NCI-H345 treated with DMSO at 0.1 percent for 48 hours (cell line): ENCODE data around the gene PRUNE2.

Source experiments
- DNase-seq: peaks from one replicate; lab custom pipeline; 2025; ENCODE audit not compliant: unreplicated experiment; lab: John Stamatoyannopoulos, UW

The PRUNE2 gene

GRCh38 chr9:76580188-76580587, 325.7 kb downstream of the PRUNE2 start:
- no peak for DNase-seq

- no peak for DNase-seq
Measured at GRCh38 chr9:76576344-76576743, 329.6 kb downstream of the PRUNE2 start.

- DNase-seq = no peak
Measured at GRCh38 chr9:76575761-76576160, 330.2 kb downstream of the PRUNE2 start.

- DNase-seq = no peak
Measured at GRCh38 chr9:76573905-76574760, 331.8 kb downstream of the PRUNE2 start.

GRCh38 chr9:76573408-76573807, 332.5 kb downstream of the PRUNE2 start:
- no peak for DNase-seq

GRCh38 chr9:76572151-76572550, 333.8 kb downstream of the PRUNE2 start:
- DNase-seq = no peak

- no peak for DNase-seq
Measured at GRCh38 chr9:76571743-76572146, 334.2 kb downstream of the PRUNE2 start.

- DNase-seq = no peak
Measured at GRCh38 chr9:76571288-76571687, 334.6 kb downstream of the PRUNE2 start.

GRCh38 chr9:76570826-76571225, 335.1 kb downstream of the PRUNE2 start:
- no peak for DNase-seq

GRCh38 chr9:76567086-76567485, 338.8 kb downstream of the PRUNE2 start:
- DNase-seq = no peak

GRCh38 chr9:76564297-76564696, 341.6 kb downstream of the PRUNE2 start:
- DNase-seq = no peak

GRCh38 chr9:76562511-76562911, 343.4 kb downstream of the PRUNE2 start:
- no peak for DNase-seq

GRCh38 chr9:76561900-76562299, 344.0 kb downstream of the PRUNE2 start:
- no peak for DNase-seq
